DOHH2 (cell line): Measurements from ENCODE around the gene ZC3H7A.

Experiments used
- EZH2phosphoT487 ChIP-seq: fragments of 200-600 bp; sonication (generic); IDR thresholded peaks from 2 replicates; pipeline ENCODE4 v1.6.1; 2017; ENCODE audit warnings: borderline replicate concordance, mild to moderate bottlenecking, antibody characterized with exemption, low read length, moderate library complexity, mixed read lengths
- TF ChIP-seq, protein P1 (sequence below): fragments of 200-600 bp; sonication (generic); IDR thresholded peaks from one replicate; pipeline ENCODE4 v1.5.1; 2014; ENCODE audit warnings: antibody characterized with exemption, mild to moderate bottlenecking, low read depth, low read length; ENCODE audit not compliant: poor library complexity, severe bottlenecking

DNA sequence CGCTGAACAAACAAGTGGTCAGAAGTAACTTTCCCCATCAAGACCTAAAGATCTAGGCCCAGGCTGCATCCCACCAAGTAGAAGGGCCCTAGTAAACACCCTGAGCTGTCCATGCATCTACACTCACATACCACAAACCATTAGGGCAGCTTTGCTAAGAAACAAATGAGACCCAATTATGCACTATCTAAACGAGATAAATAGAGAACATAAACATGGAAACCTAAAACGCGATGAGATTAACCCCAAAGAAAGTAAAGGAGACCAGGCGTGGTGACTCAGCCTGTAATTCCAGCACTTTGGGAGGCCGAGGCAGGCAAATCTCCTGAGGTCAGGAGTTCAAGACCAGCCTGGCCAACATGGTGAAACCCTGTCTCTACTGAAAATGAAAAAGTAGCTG is 60.2 kb downstream of the ZC3H7A start:
- TF ChIP-seq EZH2phosphoT487 = no peak
- TF ChIP-seq, protein P1, sequence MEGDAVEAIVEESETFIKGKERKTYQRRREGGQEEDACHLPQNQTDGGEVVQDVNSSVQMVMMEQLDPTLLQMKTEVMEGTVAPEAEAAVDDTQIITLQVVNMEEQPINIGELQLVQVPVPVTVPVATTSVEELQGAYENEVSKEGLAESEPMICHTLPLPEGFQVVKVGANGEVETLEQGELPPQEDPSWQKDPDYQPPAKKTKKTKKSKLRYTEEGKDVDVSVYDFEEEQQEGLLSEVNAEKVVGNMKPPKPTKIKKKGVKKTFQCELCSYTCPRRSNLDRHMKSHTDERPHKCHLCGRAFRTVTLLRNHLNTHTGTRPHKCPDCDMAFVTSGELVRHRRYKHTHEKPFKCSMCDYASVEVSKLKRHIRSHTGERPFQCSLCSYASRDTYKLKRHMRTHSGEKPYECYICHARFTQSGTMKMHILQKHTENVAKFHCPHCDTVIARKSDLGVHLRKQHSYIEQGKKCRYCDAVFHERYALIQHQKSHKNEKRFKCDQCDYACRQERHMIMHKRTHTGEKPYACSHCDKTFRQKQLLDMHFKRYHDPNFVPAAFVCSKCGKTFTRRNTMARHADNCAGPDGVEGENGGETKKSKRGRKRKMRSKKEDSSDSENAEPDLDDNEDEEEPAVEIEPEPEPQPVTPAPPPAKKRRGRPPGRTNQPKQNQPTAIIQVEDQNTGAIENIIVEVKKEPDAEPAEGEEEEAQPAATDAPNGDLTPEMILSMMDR = no peak
